Brain microvascular endothelial cell (primary cell): ENCODE measurements around the gene JAKMIP3.

Experiments used
- DNase-seq: peaks from one replicate; pipeline ENCODE4 v3.0.0-alpha.2; 2020
- H3K27ac ChIP-seq: fragments of 250-450 bp; sonication (Bioruptor Pico); 2 replicates; pipeline ENCODE4 v1.5.1; 2020; ENCODE audit warnings: mild to moderate bottlenecking, moderate library complexity
- H3K27me3 ChIP-seq: fragments of 250-450 bp; sonication (Bioruptor Pico); replicated peaks from 2 replicates; pipeline ENCODE4 v1.5.1; 2020; ENCODE audit warnings: mild to moderate bottlenecking
- H3K36me3 ChIP-seq: fragments of 250-450 bp; sonication (Bioruptor Pico); replicated peaks from 2 replicates; pipeline ENCODE4 v1.5.1; 2020; ENCODE audit warnings: mild to moderate bottlenecking
- H3K4me3 ChIP-seq: 2 replicates; pipeline ENCODE4 v1.5.1; 2011; ENCODE audit warnings: low read depth, mild to moderate bottlenecking, control low read depth, low read length, moderate library complexity
- CTCF ChIP-seq: IDR thresholded peaks from 2 replicates; pipeline ENCODE4 v1.5.1; 2011; ENCODE audit warnings: low read depth, mild to moderate bottlenecking, moderate library complexity, low read length, control low read depth, inconsistent platforms; ENCODE audit errors: missing control alignments
- in situ Hi-C: cut with HindIII; loops from 2 replicates; pipeline ENCODE4 v1.10.0; 2017; ENCODE audit warnings: low sequenced_read_pairs, low pct_ligation_motif_present

The JAKMIP3 gene

GRCh38 chr10:132030898-132031463 lies 34.8 kb upstream of the JAKMIP3 start:
- in situ Hi-C loops: no loop called here

GRCh38 chr10:132033632-132034031 lies 32.1 kb upstream of the JAKMIP3 start:
- no peak for TF ChIP-seq CTCF
- in situ Hi-C loops: no loop called here
- Histone ChIP-seq H3K4me3 (no peak overlapping the region), H3K27me3 (peaks cover 40% of the 10 kb centered on the region), H3K27ac (no peak overlapping the region), H3K36me3 (no peaks in the 10 kb centered on the region)
- DNase-seq: no peak

More at GRCh38 chr10:132030898-132031463, 34.8 kb upstream of the JAKMIP3 start:
- H3K27ac ChIP-seq: no peak overlapping the region
- H3K4me3 ChIP-seq: no peak overlapping the region
- H3K27me3 ChIP-seq: peaks cover 17% of the 10 kb centered on the region
- TF ChIP-seq CTCF: no peak
- no peaks in the 10 kb centered on the region for H3K36me3 ChIP-seq
- no peak for DNase-seq

- in situ Hi-C loops: no loop called here
- no peak for DNase-seq
- Histone ChIP-seq H3K36me3 (no peaks in the 10 kb centered on the region), H3K4me3 (no peak overlapping the region), H3K27ac (no peak overlapping the region), H3K27me3 (peaks cover 40% of the 10 kb centered on the region)
- TF ChIP-seq CTCF: no peak
These were observed 30.3 kb upstream of the JAKMIP3 start for GRCh38 chr10:132035476-132035875.

GRCh38 chr10:132036153-132036886 lies 29.4 kb upstream of the JAKMIP3 start:
- Histone ChIP-seq H3K27me3 (peaks cover 40% of the 10 kb centered on the region), H3K27ac (no peak overlapping the region), H3K4me3 (no peak overlapping the region), H3K36me3 (no peaks in the 10 kb centered on the region)
- no peak for TF ChIP-seq CTCF
- in situ Hi-C loops: no loop called here
- DNase-seq: no peak

- Histone ChIP-seq H3K4me3 (no peak overlapping the region), H3K27me3 (peaks cover 40% of the 10 kb centered on the region), H3K27ac (no peak overlapping the region), H3K36me3 (no peaks in the 10 kb centered on the region)
- no peak for TF ChIP-seq CTCF
- DNase-seq: no peak
- in situ Hi-C loops: no loop called here
These were observed 28.7 kb upstream of the JAKMIP3 start for GRCh38 chr10:132036887-132037675.
